HG02852 (cell line): Measurements from ENCODE around the gene CCN2.
"Not testable (repeated sequence)": the region's sequence is repeated elsewhere in the genome, so short reads cannot be mapped to it uniquely, and the experiment has no call there.

ENCODE experiments used
- ATAC-seq: cut with Tn5 transposase; IDR thresholded peaks from one replicate; pipeline ENCODE4 v1.9.1; 2021; ENCODE audit warnings: mild to moderate bottlenecking, moderate library complexity; ENCODE audit not compliant: unreplicated experiment

Gene CCN2

DNA sequence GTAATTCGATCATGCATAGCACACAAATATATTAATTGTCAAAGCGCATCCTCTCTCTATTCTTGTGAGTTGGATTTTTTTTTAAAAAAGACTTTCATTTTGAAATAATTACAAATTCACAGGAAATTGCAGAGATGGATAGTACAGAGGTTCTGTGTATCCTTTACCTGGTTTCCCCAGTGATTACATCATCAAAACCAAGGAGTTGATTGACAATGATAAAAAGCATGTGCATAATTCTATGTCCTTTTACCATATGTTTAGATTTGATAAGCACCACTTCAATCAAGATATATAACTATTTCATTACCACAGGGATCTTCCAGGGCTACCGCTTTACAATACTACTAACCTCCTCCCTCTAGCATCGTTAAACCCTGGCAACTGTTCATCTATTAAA is 40.2 kb downstream of the CCN2 start:
- ATAC-seq, result no peak

GRCh38 chr6:131910219-131910589 is 41.0 kb downstream of the CCN2 start:
- peak; percentile 14 for ATAC-seq

DNA sequence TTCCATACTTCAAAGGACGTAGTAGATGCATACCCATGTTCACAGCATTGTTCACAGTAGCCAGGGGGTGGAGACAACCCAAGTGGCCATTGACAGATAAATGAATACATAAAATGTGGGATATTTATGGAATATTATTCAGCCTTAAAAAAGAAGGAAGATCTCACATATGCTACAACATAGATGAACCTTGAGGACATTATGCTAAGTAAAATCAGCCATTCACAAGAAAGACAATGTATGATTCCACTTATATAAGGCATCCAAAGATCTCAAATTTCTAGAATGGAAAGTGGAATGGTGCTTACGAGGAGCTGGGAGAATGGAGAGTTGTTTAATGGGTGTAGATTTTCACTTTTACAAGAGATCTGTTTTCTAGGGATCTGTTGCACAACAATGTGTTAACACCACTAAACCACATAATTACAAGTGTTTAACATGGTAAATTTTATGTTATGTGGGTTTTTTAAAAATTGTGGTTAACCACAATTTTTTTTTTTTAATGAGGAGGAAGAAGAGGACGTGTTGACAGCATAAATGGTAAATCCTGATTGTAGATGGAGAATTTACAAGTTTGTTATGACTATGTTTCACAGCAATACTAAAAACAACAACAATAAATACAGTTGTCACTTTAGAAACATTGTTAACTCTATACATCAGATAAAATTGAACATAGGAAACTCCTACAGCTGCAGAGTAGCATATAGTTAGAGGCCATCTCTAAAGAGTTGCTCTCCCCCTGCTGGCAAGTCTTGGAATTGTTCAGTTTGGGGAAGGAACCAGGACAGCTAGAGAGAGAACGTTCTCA is 41.6 kb downstream of the CCN2 start:
- peak; percentile 99 for ATAC-seq

- not testable (repeated sequence) for ATAC-seq
Measured at GRCh38 chr6:131908787-131909186, 42.4 kb downstream of the CCN2 start.

DNA sequence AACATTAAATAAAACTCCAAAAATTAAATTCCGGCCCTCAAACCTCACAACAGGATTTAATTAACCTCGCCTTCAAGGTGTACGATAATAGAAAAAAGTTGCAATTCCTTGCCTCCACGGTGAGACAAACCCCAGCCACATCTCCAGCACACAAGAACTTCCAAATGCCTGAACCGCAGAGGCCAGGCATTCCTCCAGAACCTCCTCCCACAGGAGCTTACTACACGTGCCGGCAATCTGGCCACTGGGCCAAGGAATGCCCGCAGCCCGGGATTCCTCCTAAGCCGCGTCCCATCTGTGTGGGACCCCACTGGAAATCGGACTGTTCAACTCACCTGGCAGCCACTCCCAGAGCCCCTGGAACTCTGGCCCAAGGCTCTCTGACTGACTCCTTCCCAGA is 47.4 kb downstream of the CCN2 start:
- ATAC-seq, result not testable (repeated sequence)

DNA sequence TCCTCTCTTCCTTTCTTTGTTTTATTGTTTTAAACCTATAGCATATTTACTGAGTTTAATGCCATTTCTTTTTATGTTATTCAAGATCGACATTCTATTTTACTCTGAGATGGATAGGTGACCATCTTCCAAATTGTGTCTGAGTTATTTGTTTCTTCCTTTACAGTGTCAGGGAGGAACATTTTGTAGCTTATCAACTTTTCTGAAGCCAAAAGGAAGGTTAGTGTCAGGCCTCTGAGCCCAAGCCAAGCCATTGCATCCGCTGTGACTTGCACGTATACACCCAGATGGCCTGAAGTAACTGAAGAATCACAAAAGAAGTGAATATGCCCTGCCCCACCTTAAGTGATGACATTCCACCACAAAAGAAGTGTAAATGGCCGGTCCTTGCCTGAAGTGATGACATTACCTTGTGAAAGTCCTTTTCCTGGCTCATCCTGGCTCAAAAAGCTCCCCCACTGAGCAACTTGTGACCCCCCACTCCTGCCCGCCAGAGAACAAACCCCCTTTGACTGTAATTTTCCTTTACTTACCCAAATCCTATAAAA is 49.8 kb downstream of the CCN2 start:
- ATAC-seq, result not testable (repeated sequence)

DNA sequence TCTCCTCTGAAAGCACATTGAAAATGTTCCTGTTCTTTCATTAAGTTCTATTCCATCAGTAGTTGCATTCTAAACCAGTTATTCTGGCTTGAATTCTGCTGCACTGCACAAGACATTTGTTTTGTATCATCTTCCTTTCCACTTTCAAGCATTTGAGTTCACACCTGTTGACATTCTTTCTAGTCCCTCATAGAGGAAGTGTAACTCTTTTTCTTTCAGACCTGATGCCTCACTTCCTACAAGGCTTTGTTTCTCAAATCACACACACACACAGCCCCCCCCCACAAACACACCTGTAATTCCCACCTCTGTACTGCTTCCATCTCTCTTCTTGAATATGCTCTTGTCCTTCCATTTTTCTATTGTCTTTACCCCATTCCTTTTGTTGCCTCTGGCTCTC is 50.9 kb downstream of the CCN2 start:
- no peak for ATAC-seq

- ATAC-seq, result no peak
Measured at GRCh38 chr6:131898718-131899117, 52.5 kb downstream of the CCN2 start.
